ENCODE measurements around the gene GNG7. TPM values are rescaled to one million over a fixed set of nuclear protein-coding genes. Genes with fewer than 3 reads are reported as not detected.
A peak's percentile ranks its signal among the peaks of the same experiment; 100 is the strongest.
"Not testable (repeated sequence)": the region's sequence is repeated elsewhere in the genome, so short reads cannot be mapped to it uniquely, and the experiment has no call there.

Gene GNG7
- total RNA-seq, 2 experiments from 2014 or later, result 0.25 to 0.40 TPM

- Mint-ChIP-seq H3K27ac (peak overlapping the region; percentile 86), H3K36me3 (ENCODE audit: low read depth) (peaks cover 2% of the 10 kb centered on the region), H3K4me1 (peaks cover 37% of the 10 kb centered on the region), H3K27me3 (no peaks in the 10 kb centered on the region), H3K4me3 (peak overlapping the region; percentile 41), H3K9me3 (no peaks in the 10 kb centered on the region)
- CTCF ChIA-PET, result interaction anchor here (0.5 to 0.7 kb wide), 2 partner anchors 31 to 46 kb away, joined by 4 read pairs; partner anchors contain the start of gene GADD45B
- POLR2A ChIA-PET, result interaction anchor here (0.5 to 6.2 kb wide), 6 partner anchors 13 to 73 kb away, joined by 3 to 154 read pairs (median 4); partner anchors contain the start of gene GADD45B
- DNase-seq, result peak; percentile 70
These were observed 195.4 kb downstream of the GNG7 start for GRCh38 chr19:2507109-2507508.

- not testable (repeated sequence) for DNase-seq; H3K9me3 Mint-ChIP-seq; H3K36me3 Mint-ChIP-seq (ENCODE audit: low read depth); H3K27me3 Mint-ChIP-seq; H3K27ac Mint-ChIP-seq; H3K4me3 Mint-ChIP-seq
- H3K4me1 Mint-ChIP-seq, result peaks cover 40% of the 10 kb centered on the region
- ChIA-PET POLR2A (interaction anchor here (1.0 to 6.2 kb wide), 5 partner anchors 12 to 73 kb away, joined by 3 to 154 read pairs (median 5); partner anchors contain the start of gene GADD45B), CTCF (interaction anchor here (0.7 kb wide), 2 partner anchors 31 to 130 kb away, joined by 3 to 4 read pairs; partner anchors contain the start of gene GADD45B)
These were observed 195.8 kb downstream of the GNG7 start for GRCh38 chr19:2506656-2507055.

- Mint-ChIP-seq H3K4me1 (peaks cover 49% of the 10 kb centered on the region), H3K9me3 (no peaks in the 10 kb centered on the region), H3K27me3 (peaks cover 7% of the 10 kb centered on the region), H3K36me3 (ENCODE audit: low read depth) (peaks cover 2% of the 10 kb centered on the region), H3K4me3 (peak overlapping the region; percentile 46), H3K27ac (peak overlapping the region; percentile 97)
- ChIA-PET CTCF (interaction anchor here (0.6 to 1.6 kb wide), 10 partner anchors 13 to 134 kb away, joined by 3 to 7 read pairs (median 3); partner anchors contain the start of genes GADD45B and TIMM13), POLR2A (interaction anchor here (0.7 to 6.2 kb wide), 12 partner anchors 8 to 117 kb away, joined by 3 to 154 read pairs (median 5); partner anchors contain the start of gene GADD45B)
- DNase-seq, result peak; percentile 78
These were observed 198.9 kb downstream of the GNG7 start for GRCh38 chr19:2503521-2504109.

- DNase-seq, result no peak
- Mint-ChIP-seq H3K4me3 (no peak overlapping the region), H3K4me1 (peaks cover 45% of the 10 kb centered on the region), H3K9me3 (no peaks in the 10 kb centered on the region), H3K27me3 (peaks cover 7% of the 10 kb centered on the region), H3K27ac (no peak overlapping the region), H3K36me3 (ENCODE audit: low read depth) (peaks cover 2% of the 10 kb centered on the region)
- POLR2A ChIA-PET, result no interaction called here
- CTCF ChIA-PET, result no interaction called here
These were observed 201.6 kb downstream of the GNG7 start for GRCh38 chr19:2500841-2501261.

- no peak for DNase-seq
- ChIA-PET CTCF (no interaction called here), POLR2A (no interaction called here)
- H3K27me3 Mint-ChIP-seq, result peaks cover 7% of the 10 kb centered on the region
- H3K36me3 Mint-ChIP-seq (ENCODE audit: low read depth), result peaks cover 2% of the 10 kb centered on the region
- peaks cover 45% of the 10 kb centered on the region for H3K4me1 Mint-ChIP-seq
- no peak overlapping the region for H3K4me3 Mint-ChIP-seq
- no peaks in the 10 kb centered on the region for H3K9me3 Mint-ChIP-seq
- H3K27ac Mint-ChIP-seq, result no peak overlapping the region
These were observed 202.3 kb downstream of the GNG7 start for GRCh38 chr19:2500156-2500555.

- Mint-ChIP-seq H3K9me3 (no peaks in the 10 kb centered on the region), H3K27ac (no peak overlapping the region), H3K4me3 (no peak overlapping the region), H3K27me3 (peaks cover 26% of the 10 kb centered on the region), H3K4me1 (peaks cover 39% of the 10 kb centered on the region), H3K36me3 (ENCODE audit: low read depth) (no peaks in the 10 kb centered on the region)
- ChIA-PET CTCF (interaction anchor here (0.6 to 2.5 kb wide), 3 partner anchors 21 to 114 kb away, joined by 3 to 5 read pairs (median 3); partner anchors contain the start of gene GADD45B), POLR2A (interaction anchor here (8.8 kb wide), 1 partner anchor 20 kb away, joined by 127 read pairs; the partner anchor contains the start of gene GADD45B)
- no peak for DNase-seq
These were observed 205.3 kb downstream of the GNG7 start for GRCh38 chr19:2497186-2497585.

GRCh38 chr19:2495651-2496316 lies 206.7 kb downstream of the GNG7 start:
- no peaks in the 10 kb centered on the region for H3K36me3 Mint-ChIP-seq (ENCODE audit: low read depth)
- no peak for DNase-seq
- POLR2A ChIA-PET, result interaction anchor here (0.9 to 8.8 kb wide), 7 partner anchors 8 to 125 kb away, joined by 3 to 127 read pairs (median 5); partner anchors contain the start of gene GADD45B
- CTCF ChIA-PET, result interaction anchor here (0.8 to 2.5 kb wide), 3 partner anchors 11 to 20 kb away, joined by 3 to 8 read pairs (median 5); partner anchors contain the start of gene GADD45B
- peaks cover 37% of the 10 kb centered on the region for H3K27me3 Mint-ChIP-seq
- no peaks in the 10 kb centered on the region for H3K9me3 Mint-ChIP-seq
- peak overlapping the region; percentile 59 for H3K27ac Mint-ChIP-seq
- peak overlapping the region; percentile 63 for H3K4me3 Mint-ChIP-seq
- peaks cover 46% of the 10 kb centered on the region for H3K4me1 Mint-ChIP-seq

GRCh38 chr19:2495130-2495641 lies 207.3 kb downstream of the GNG7 start:
- peak overlapping the region; percentile 61 for H3K4me3 Mint-ChIP-seq
- CTCF ChIA-PET, result interaction anchor here (0.6 to 2.4 kb wide), 4 partner anchors 11 to 429 kb away, joined by 3 to 8 read pairs (median 6); partner anchors contain the start of gene GADD45B

GRCh38 chr19:2494447-2495129 lies 207.9 kb downstream of the GNG7 start:
- H3K4me3 Mint-ChIP-seq, result peak overlapping the region; percentile 73
- no peaks in the 10 kb centered on the region for H3K9me3 Mint-ChIP-seq
- ChIA-PET CTCF (interaction anchor here (0.6 to 2.4 kb wide), 4 partner anchors 10 to 428 kb away, joined by 3 to 8 read pairs (median 6); partner anchors contain the start of gene GADD45B), POLR2A (interaction anchor here (0.8 to 8.8 kb wide), 11 partner anchors 9 to 126 kb away, joined by 3 to 127 read pairs (median 4); partner anchors contain the start of gene GADD45B)
- H3K27me3 Mint-ChIP-seq, result peaks cover 38% of the 10 kb centered on the region
- H3K27ac Mint-ChIP-seq, result peak overlapping the region; percentile 65
- DNase-seq, result peak; percentile 69
- H3K36me3 Mint-ChIP-seq (ENCODE audit: low read depth), result no peaks in the 10 kb centered on the region
- H3K4me1 Mint-ChIP-seq, result peaks cover 45% of the 10 kb centered on the region

More at GRCh38 chr19:2495130-2495641, 207.3 kb downstream of the GNG7 start:
- H3K36me3 Mint-ChIP-seq (ENCODE audit: low read depth), result no peaks in the 10 kb centered on the region
- POLR2A ChIA-PET, result interaction anchor here (0.8 to 8.8 kb wide), 10 partner anchors 8 to 126 kb away, joined by 3 to 127 read pairs (median 4); partner anchors contain the start of gene GADD45B
- H3K4me1 Mint-ChIP-seq, result peaks cover 47% of the 10 kb centered on the region
- peaks cover 40% of the 10 kb centered on the region for H3K27me3 Mint-ChIP-seq
- peak overlapping the region; percentile 49 for H3K27ac Mint-ChIP-seq
- H3K9me3 Mint-ChIP-seq, result no peaks in the 10 kb centered on the region
- peak; percentile 58 for DNase-seq

- Mint-ChIP-seq H3K4me3 (peak overlapping the region; percentile 73), H3K27me3 (peaks cover 40% of the 10 kb centered on the region), H3K36me3 (ENCODE audit: low read depth) (no peaks in the 10 kb centered on the region), H3K27ac (no peak overlapping the region), H3K4me1 (peaks cover 44% of the 10 kb centered on the region), H3K9me3 (no peaks in the 10 kb centered on the region)
- CTCF ChIA-PET, result interaction anchor here (1.5 to 2.4 kb wide), 2 partner anchors 18 to 117 kb away, joined by 8 read pairs; partner anchors contain the start of gene GADD45B
- POLR2A ChIA-PET, result interaction anchor here (1.0 to 8.8 kb wide), 4 partner anchors 10 to 17 kb away, joined by 3 to 127 read pairs (median 4); partner anchors contain the start of gene GADD45B
- no peak for DNase-seq
These were observed 208.4 kb downstream of the GNG7 start for GRCh38 chr19:2494084-2494446.

GRCh38 chr19:2493448-2493847 lies 209.0 kb downstream of the GNG7 start:
- CTCF ChIA-PET, result interaction anchor here (0.6 to 2.4 kb wide), 2 partner anchors 91 to 118 kb away, joined by 3 to 8 read pairs; no protein-coding TSS in a partner anchor
- H3K4me1 Mint-ChIP-seq, result peaks cover 46% of the 10 kb centered on the region
- H3K9me3 Mint-ChIP-seq; DNase-seq; H3K27ac Mint-ChIP-seq; H3K4me3 Mint-ChIP-seq; H3K36me3 Mint-ChIP-seq (ENCODE audit: low read depth): not testable (repeated sequence)
- H3K27me3 Mint-ChIP-seq, result peaks cover 44% of the 10 kb centered on the region
- POLR2A ChIA-PET, result interaction anchor here (1.0 to 8.8 kb wide), 4 partner anchors 9 to 16 kb away, joined by 3 to 127 read pairs (median 4); partner anchors contain the start of gene GADD45B

GRCh38 chr19:2492870-2493269 lies 209.6 kb downstream of the GNG7 start:
- no peak overlapping the region for H3K27ac Mint-ChIP-seq
- H3K9me3 Mint-ChIP-seq, result no peaks in the 10 kb centered on the region
- no peaks in the 10 kb centered on the region for H3K36me3 Mint-ChIP-seq (ENCODE audit: low read depth)
- ChIA-PET CTCF (interaction anchor here (1.0 kb wide), 1 partner anchor 17 kb away, joined by 4 read pairs; the partner anchor contains the start of gene GADD45B), POLR2A (interaction anchor here (1.3 to 8.8 kb wide), 3 partner anchors 11 to 121 kb away, joined by 3 to 127 read pairs (median 5); partner anchors contain the start of gene GADD45B)
- H3K27me3 Mint-ChIP-seq, result peaks cover 48% of the 10 kb centered on the region
- no peak for DNase-seq
- H3K4me1 Mint-ChIP-seq, result peaks cover 45% of the 10 kb centered on the region
- no peak overlapping the region for H3K4me3 Mint-ChIP-seq
